Suppressor macrophage (primary cell): ENCODE results near the gene CCDC110.
"Not testable (repeated sequence)": the region's sequence is repeated elsewhere in the genome, so short reads cannot be mapped to it uniquely, and the experiment has no call there.

Experiments used
- DNase-seq, 4 experiments: peaks; one replicate each; pipeline ENCODE4 v3.0.0-alpha.2; 2020 to 2022
- total RNA-seq, 17 experiments: gene quantifications; one replicate each; lab custom pipeline; 2026; ENCODE audit warnings: mixed read lengths in 6 of 17, inconsistent platforms in 3 of 17; lab: John Stamatoyannopoulos, UW

Gene CCDC110
- total RNA-seq, result 0 to 1.4 (median 0) reads per million in 17 experiments

GRCh38 chr4:185471235-185472102, at the start of gene CCDC110:
CCDC110 (minus strand) TSS chr4:185471733; CDS start chr4:185471683, 50 bp downstream.
- peak; percentile 85 to 97 (median 92) for DNase-seq

- no peak for DNase-seq
These were observed 48.6 kb upstream of the CCDC110 start for GRCh38 chr4:185520119-185520518.

DNA sequence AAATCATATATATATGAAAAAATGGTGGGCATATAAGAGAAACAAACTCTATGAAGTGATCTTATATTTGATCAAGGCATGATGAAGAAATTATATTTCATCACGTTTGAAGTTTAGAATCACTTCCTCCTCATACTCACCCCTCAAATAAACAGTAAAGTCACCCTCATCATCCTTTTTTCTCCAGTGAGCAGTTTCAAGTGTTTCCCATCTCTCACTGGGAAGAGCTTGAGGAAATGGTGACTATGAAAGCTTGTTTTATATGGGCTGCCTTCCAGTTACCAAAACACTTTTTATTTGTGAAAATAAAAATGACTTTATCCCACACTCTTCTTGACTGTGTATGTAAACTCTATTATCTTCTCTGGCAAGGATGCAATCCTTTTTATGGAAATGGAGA, 47.0 kb upstream of the CCDC110 start:
- DNase-seq, result no peak

- no peak for DNase-seq
These were observed 46.5 kb upstream of the CCDC110 start for GRCh38 chr4:185518069-185518468.

- no peak for DNase-seq
These were observed 43.7 kb upstream of the CCDC110 start for GRCh38 chr4:185515248-185515647.

- no peak for DNase-seq
These were observed 42.7 kb upstream of the CCDC110 start for GRCh38 chr4:185514182-185514697.

GRCh38 chr4:185513489-185514181, 42.1 kb upstream of the CCDC110 start:
- DNase-seq, result peak; percentile 4 to 42 (median 34)

DNA sequence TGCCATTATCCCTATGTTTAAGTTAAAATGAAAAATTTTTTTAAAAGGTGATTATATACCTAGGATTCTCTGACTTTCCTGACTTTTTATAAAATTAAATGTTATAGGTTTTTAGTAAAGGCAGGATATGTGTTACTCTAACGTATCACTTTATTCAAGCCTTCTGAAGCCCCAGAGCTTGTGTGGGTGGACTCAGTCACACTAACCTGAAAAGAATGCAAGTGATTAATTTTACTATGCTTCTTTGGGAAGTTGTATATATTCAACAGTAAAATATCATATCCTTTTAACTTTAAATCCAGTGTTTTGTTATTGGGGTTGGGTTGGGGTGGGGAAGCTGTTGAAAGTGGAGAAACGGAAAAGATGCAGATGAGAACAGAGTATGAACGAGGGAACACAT, 41.0 kb upstream of the CCDC110 start:
- DNase-seq, result no peak

GRCh38 chr4:185511243-185511642, 39.7 kb upstream of the CCDC110 start:
- not testable (repeated sequence) for DNase-seq

- DNase-seq, result no peak
These were observed 39.3 kb upstream of the CCDC110 start for GRCh38 chr4:185510806-185511205.

DNA sequence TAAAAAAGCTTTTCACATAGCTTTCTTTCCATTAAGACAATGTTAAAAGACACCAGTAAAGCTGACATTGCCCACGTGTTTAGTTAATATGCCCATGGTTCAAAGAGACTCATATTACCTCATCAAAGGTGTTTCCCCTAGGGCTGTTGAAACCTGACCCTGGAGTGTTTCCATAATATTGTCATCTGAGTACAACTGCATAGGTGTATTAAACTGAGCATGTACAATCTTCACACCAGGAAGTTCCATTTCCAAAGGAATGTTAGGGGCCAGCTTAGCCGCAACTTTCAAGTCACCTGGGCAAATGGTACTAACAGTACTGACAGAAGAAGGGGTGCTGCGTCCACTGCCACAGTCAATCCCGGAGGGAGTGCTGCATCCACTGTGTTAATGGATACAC, 36.6 kb upstream of the CCDC110 start:
- no peak for DNase-seq

DNA sequence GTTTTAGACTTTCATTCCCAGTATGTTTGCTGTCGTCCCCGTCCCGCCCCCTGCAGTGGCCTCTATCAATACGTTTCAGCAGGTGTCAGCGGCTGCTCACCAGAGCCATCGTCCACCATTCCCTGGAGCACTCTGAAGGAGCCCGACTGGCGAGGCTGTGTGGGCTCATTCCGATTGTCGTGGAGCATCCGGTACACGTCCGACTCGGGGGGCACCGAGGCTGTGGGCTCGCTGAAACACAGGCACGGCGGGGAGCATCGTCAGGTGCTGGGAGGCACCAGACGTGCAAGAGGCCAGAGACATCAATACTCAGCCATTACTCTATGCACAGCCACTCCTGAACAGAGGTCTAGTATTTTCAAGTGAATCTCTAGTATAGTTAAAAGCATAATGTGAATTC, 34.9 kb upstream of the CCDC110 start:
- no peak for DNase-seq

GRCh38 chr4:185504098-185505047, 32.8 kb upstream of the CCDC110 start:
- DNase-seq, result no peak

DNA sequence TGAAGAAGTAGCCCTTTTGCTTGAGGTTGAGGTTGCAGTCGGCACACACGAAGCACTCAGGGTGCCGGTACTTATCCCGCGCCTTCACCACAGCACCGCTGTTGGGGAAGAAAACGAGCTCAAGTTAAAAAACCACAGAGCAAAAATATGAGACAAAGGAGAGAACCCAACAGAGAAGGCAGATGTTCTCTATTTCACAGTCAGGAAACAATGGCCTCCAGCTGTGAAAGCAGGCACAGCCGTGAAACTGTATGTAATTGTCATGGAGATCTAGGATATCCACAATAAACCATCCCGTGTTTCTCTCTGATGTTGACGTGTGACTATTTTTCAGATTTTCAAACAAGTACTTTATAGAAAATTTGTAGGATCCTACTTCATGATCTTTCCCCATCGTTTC, 30.9 kb upstream of the CCDC110 start:
- no peak for DNase-seq

- DNase-seq, result no peak
These were observed 29.0 kb upstream of the CCDC110 start for GRCh38 chr4:185500576-185500975.

GRCh38 chr4:185500035-185500434, 28.5 kb upstream of the CCDC110 start:
- DNase-seq, result no peak

DNA sequence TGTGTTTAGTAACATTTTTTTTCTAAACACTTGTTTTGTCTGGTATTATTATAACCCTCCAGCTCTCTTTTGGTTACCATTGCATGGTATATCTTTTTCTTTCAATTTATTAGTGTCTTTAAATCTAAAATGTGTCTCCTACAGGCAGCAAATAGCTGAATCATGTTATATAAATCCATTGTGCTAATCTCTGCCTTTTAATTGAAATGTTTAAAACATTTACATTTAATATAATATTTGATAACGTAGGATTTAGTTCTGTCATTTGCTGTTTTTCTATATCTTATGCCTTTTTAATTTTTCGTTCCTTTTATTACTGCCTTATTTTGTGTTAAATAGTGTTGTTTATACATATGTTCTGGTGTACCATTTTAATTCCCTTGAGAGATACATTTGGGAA, 17.1 kb upstream of the CCDC110 start:
- no peak for DNase-seq

DNA sequence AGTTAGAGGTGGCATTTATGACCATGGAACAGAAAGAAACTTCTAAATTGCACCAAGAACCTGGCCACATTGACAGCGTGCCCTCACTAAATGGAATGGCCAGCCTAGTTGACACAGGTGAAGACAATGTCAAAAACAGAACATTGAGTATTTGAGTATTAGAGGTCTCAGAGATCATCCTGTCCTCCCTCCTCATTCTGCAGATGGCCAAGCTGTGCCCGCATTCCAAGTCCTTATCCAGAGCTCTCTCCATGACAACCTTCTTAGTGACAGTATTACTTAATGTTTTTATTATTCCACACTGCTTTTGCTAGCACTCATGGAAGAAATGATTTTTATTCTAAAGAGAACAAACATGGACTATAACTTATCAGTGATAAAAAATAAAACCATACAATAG, 9.9 kb upstream of the CCDC110 start:
- DNase-seq, result no peak

GRCh38 chr4:185480016-185480732, 8.6 kb upstream of the CCDC110 start:
- no peak for DNase-seq

DNA sequence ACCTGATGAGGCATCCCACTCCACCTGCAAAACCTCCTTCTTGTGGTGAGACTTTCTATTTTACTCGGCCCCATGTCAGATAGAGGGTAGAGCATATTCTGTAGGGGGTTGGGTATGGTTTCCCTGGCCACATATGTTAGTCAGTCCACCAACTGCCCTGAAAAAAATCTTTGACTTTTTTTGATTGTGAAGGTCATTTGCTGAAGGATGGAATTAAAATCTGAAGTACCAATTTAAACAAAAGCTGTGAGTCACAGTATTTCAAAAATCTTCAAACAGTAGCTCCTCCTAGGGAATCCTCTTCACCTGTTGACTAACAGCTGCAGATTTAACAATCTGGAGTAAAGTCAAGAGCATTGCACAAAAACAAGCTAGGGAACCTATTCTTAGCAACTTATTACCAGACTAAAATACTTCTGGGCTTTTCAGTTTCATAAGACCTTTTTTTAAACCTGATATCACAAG, 8.0 kb upstream of the CCDC110 start:
- DNase-seq, result no peak

GRCh38 chr4:185473247-185473646, 1.7 kb upstream of the CCDC110 start:
- no peak for DNase-seq

GRCh38 chr4:185472103-185472542, 590 bp upstream of the CCDC110 start:
- DNase-seq, result no peak
